Erythroblast (primary cell): ENCODE results near the gene HDAC7.

ENCODE experiments used
- DNase-seq, 2 experiments: peaks; one replicate each; lab custom pipeline; 2025; lab: John Stamatoyannopoulos, UW
- GATA1 ChIP-seq: IDR thresholded peaks from 2 replicates; pipeline ENCODE4 v1.6.1; 2011; ENCODE audit warnings: low read depth, mild to moderate bottlenecking, control low read depth, low read length, moderate library complexity
- POLR2A ChIP-seq: IDR thresholded peaks from 2 replicates; pipeline ENCODE4 v1.6.1; 2011; ENCODE audit warnings: mild to moderate bottlenecking, low read length

The HDAC7 gene

GRCh38 chr12:47819896-47820630 is at the start of gene HDAC7:
TSS of gene HDAC7 (minus strand) at chr12:47819903. CDS start at chr12:47819785, 118 bp downstream.
- TF ChIP-seq GATA1, result no peak
- TF ChIP-seq POLR2A, result peak; percentile 62
- peak; percentile 85 to 87 for DNase-seq

- TF ChIP-seq POLR2A (no peak), GATA1 (no peak)
- no peak for DNase-seq
Measured at GRCh38 chr12:47868552-47869031, 48.9 kb upstream of the HDAC7 start.

- TF ChIP-seq POLR2A (no peak), GATA1 (no peak)
- DNase-seq, result no peak
Measured at GRCh38 chr12:47868041-47868440, 48.3 kb upstream of the HDAC7 start.

- DNase-seq, result peak in 1 of 2 experiments; percentile 37
- no peak for TF ChIP-seq POLR2A
- TF ChIP-seq GATA1, result no peak
Measured at GRCh38 chr12:47867495-47867941, 47.8 kb upstream of the HDAC7 start.

GRCh38 chr12:47864646-47865235 is 45.0 kb upstream of the HDAC7 start:
- TF ChIP-seq GATA1 (no peak), POLR2A (no peak)
- no peak for DNase-seq

- TF ChIP-seq POLR2A (no peak), GATA1 (no peak)
- no peak for DNase-seq
Measured at GRCh38 chr12:47863985-47864384, 44.3 kb upstream of the HDAC7 start.

GRCh38 chr12:47863467-47863866 is 43.8 kb upstream of the HDAC7 start:
- TF ChIP-seq GATA1, result no peak
- TF ChIP-seq POLR2A, result no peak
- no peak for DNase-seq

GRCh38 chr12:47862881-47863280 is 43.2 kb upstream of the HDAC7 start:
- DNase-seq, result no peak
- TF ChIP-seq POLR2A (no peak), GATA1 (no peak)

- peak in 1 of 2 experiments; percentile 12 for DNase-seq
- TF ChIP-seq GATA1 (no peak), POLR2A (no peak)
Measured at GRCh38 chr12:47862167-47862750, 42.6 kb upstream of the HDAC7 start.

GRCh38 chr12:47860873-47861272 is 41.2 kb upstream of the HDAC7 start:
- DNase-seq, result no peak
- TF ChIP-seq POLR2A (no peak), GATA1 (no peak)

GRCh38 chr12:47860279-47860841 is 40.7 kb upstream of the HDAC7 start:
- no peak for DNase-seq
- TF ChIP-seq POLR2A (no peak), GATA1 (no peak)

GRCh38 chr12:47858511-47859266 is 39.0 kb upstream of the HDAC7 start:
- DNase-seq, result no peak
- no peak for TF ChIP-seq POLR2A

- no peak for TF ChIP-seq GATA1
- TF ChIP-seq POLR2A, result no peak
- no peak for DNase-seq
Measured at GRCh38 chr12:47856721-47857575, 37.2 kb upstream of the HDAC7 start.
